MM.1S (cell line): Measurements from ENCODE around the gene FBLN1.

Experiments used
- EZH2 ChIP-seq: fragments of 300-600 bp; sonication (generic); optimal IDR thresholded peaks from 2 replicates; pipeline ENCODE3; 2017; ENCODE audit warnings: low read depth, mild to moderate bottlenecking, antibody characterized with exemption, low read length, mixed read lengths
- EZH2phosphoT487 ChIP-seq: fragments of 300-600 bp; sonication (generic); IDR thresholded peaks from 2 replicates; pipeline ENCODE4 v1.6.1; 2018; ENCODE audit warnings: antibody characterized with exemption, low read length
- TF ChIP-seq, protein P1 (sequence below): fragments of 300-600 bp; sonication (generic); IDR thresholded peaks from 2 replicates; pipeline ENCODE4 v1.5.1; 2016; ENCODE audit warnings: antibody characterized with exemption, low read length, mixed read lengths

DNA sequence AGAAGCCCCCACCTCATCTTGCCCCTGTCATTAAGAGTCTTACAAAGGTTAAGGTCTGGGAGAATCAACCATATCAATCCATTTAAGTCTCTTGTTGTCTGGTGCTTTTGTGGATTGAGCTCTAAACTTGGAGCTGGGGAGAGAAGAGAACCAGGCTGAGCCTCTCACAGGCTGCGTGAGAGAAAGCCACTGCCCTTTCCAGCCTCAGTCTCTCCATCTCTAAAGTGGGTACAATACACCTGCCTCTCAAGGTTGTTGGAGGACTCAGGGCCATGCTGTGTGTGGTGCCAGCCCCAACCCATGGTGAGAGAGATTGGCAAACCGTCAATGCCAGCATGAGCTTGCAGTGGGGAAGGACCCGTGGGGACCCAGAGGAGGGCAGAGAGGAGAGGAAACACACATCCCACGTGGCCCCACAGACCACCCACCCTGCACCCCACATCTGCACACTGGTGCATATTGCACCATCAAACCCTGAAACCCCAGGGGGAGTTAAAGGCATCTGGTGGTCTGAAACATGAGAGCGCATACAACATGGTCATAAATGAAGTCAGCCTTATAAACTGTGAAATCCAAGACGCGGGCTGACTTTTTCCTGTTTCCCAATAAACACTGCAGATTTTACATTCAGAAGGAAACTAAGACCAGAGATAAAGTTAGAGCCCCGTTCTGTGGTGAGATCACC, 27.5 kb upstream of the FBLN1 start:
- TF ChIP-seq, protein P1, sequence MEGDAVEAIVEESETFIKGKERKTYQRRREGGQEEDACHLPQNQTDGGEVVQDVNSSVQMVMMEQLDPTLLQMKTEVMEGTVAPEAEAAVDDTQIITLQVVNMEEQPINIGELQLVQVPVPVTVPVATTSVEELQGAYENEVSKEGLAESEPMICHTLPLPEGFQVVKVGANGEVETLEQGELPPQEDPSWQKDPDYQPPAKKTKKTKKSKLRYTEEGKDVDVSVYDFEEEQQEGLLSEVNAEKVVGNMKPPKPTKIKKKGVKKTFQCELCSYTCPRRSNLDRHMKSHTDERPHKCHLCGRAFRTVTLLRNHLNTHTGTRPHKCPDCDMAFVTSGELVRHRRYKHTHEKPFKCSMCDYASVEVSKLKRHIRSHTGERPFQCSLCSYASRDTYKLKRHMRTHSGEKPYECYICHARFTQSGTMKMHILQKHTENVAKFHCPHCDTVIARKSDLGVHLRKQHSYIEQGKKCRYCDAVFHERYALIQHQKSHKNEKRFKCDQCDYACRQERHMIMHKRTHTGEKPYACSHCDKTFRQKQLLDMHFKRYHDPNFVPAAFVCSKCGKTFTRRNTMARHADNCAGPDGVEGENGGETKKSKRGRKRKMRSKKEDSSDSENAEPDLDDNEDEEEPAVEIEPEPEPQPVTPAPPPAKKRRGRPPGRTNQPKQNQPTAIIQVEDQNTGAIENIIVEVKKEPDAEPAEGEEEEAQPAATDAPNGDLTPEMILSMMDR = no peak
- no peak for TF ChIP-seq EZH2
- TF ChIP-seq EZH2phosphoT487 = no peak
